GM12878 (cell line): ENCODE measurements around the gene CCNL2. TPM values are rescaled to one million over a fixed set of nuclear protein-coding genes. Genes with fewer than 3 reads are reported as not detected.

Source experiments
- ATAC-seq: fragments of 200-7000 bp; cut with Tn5 transposase; 3 replicates; pipeline ENCODE4 v1.9.1; 2020; ENCODE audit warnings: mild to moderate bottlenecking, moderate library complexity
- BruUV-seq: library from RNA; stranded (reverse); fragments of 400-500 nt; replicated peaks from 2 replicates; lab custom pipeline; 2021; lab: Mats Ljungman, UMichigan
- CTCF ChIA-PET: fragments of 300-600 bp; sonication (Branson Sonifier 250); formaldehyde crosslinking; extraction: SDS; loops from one replicate; lab custom pipeline; 2021; ENCODE audit warnings: inconsistent platforms; lab: Yijun Ruan, JAX
- POLR2A ChIA-PET: fragments of 350-600 bp; formaldehyde crosslinking; extraction: SDS; loops from one replicate; lab custom pipeline; 2021; ENCODE audit warnings: inconsistent platforms; lab: Charles Lee
- RAD21 ChIA-PET: fragments of 300-600 bp; sonication (Branson Sonifier 250); formaldehyde crosslinking; loops from one replicate; lab custom pipeline; 2023; ENCODE audit warnings: antibody characterized with exemption; ENCODE audit not compliant: unreplicated experiment; lab: Charles Lee
- SMC1A ChIA-PET: fragments of 300-600 bp; sonication (Branson Sonifier 250); formaldehyde crosslinking; loops from one replicate; lab custom pipeline; 2023; ENCODE audit not compliant: unreplicated experiment, uncharacterized antibody; lab: Charles Lee
- DNase-seq: peaks from one replicate; pipeline ENCODE4 v3.0.0-alpha.2; 2011; ENCODE audit warnings: low read depth, low spot score
- FAIRE-seq: peaks from 3 replicates; lab custom pipeline; 2011; peaks lifted over from hg19 to GRCh38; lab: Jason Lieb, UNC
- H2AFZ ChIP-seq: 2 replicates; pipeline ENCODE4 v1.6.0; 2011; ENCODE audit warnings: low read depth, low read length, control low read depth; ENCODE audit not compliant: control insufficient read depth
- H3K27ac ChIP-seq: 2 replicates; pipeline ENCODE4 v1.5.1; 2011; ENCODE audit warnings: control low read depth; ENCODE audit not compliant: control insufficient read depth, insufficient read depth
- H3K27me3 ChIP-seq, 2 experiments: replicated peaks in 1 of 2; 2 replicates each; pipeline versions ENCODE4 v1.6.0 to v1.6.1; 2011; ENCODE audit warnings: low read length in 1 of 2; ENCODE audit not compliant: control insufficient read depth in 2 of 2, insufficient read depth in 2 of 2
- H3K36me3 ChIP-seq, 2 experiments: 2 replicates each; pipeline ENCODE4 v1.5.1; 2011; ENCODE audit warnings: low read length in 1 of 2; ENCODE audit not compliant: control insufficient read depth in 2 of 2, insufficient read depth in 2 of 2
- H3K4me1 ChIP-seq: 2 replicates; pipeline ENCODE4 v1.6.1; 2011; ENCODE audit warnings: mild to moderate bottlenecking, low read length, moderate library complexity, mixed read lengths; ENCODE audit not compliant: control insufficient read depth, insufficient read depth
- H3K4me2 ChIP-seq: 2 replicates; pipeline ENCODE4 v1.6.0; 2011; ENCODE audit warnings: control low read depth; ENCODE audit not compliant: control insufficient read depth, insufficient read depth
- H3K4me3 ChIP-seq: fragments of 200-600 bp; sonication (generic); 2 replicates; pipeline ENCODE4 v1.5.1; 2016
- H3K79me2 ChIP-seq: 2 replicates; pipeline ENCODE4 v1.6.0; 2011; ENCODE audit warnings: low read length; ENCODE audit not compliant: control insufficient read depth, insufficient read depth
- H3K9ac ChIP-seq: 2 replicates; pipeline ENCODE4 v1.8.0; 2011; ENCODE audit warnings: low read length, control low read depth, mixed read lengths; ENCODE audit not compliant: control insufficient read depth, insufficient read depth
- H3K9me3 ChIP-seq: replicated peaks from 3 replicates; pipeline ENCODE4 v1.5.1; 2011; ENCODE audit warnings: mild to moderate bottlenecking, low read length; ENCODE audit not compliant: control insufficient read depth, insufficient read depth
- H4K20me1 ChIP-seq: 2 replicates; pipeline ENCODE4 v1.6.0; 2011; ENCODE audit not compliant: control insufficient read depth, insufficient read depth
- BMI1 ChIP-seq: fragments of 450-650 bp; IDR thresholded peaks from 2 replicates; pipeline ENCODE4 v1.6.1; 2016; ENCODE audit warnings: mild to moderate bottlenecking, moderate library complexity, borderline replicate concordance
- CREM ChIP-seq: IDR thresholded peaks from 2 replicates; pipeline ENCODE4 v1.6.1; 2014; ENCODE audit warnings: antibody characterized with exemption, low read depth
- CTCF ChIP-seq, 3 experiments: IDR thresholded peaks in 2 of 3; conservative IDR thresholded peaks in 1 of 3; 2 replicates each; pipeline ENCODE4 v1.5.1; 2011; ENCODE audit warnings: low read depth in 3 of 3, low read length in 3 of 3, mild to moderate bottlenecking in 3 of 3, control low read depth in 2 of 3, moderate library complexity in 2 of 3, inconsistent platforms in 1 of 3, mixed read lengths in 1 of 3; ENCODE audit not compliant: control insufficient read depth in 2 of 3, insufficient read depth in 1 of 3; ENCODE audit errors: extremely low read depth in 1 of 3
- FOXM1 ChIP-seq: IDR thresholded peaks from 2 replicates; pipeline ENCODE4 v1.6.1; 2012; ENCODE audit warnings: low read depth, mild to moderate bottlenecking, inconsistent platforms, low read length, moderate library complexity
- IRF3 ChIP-seq: fragments of 450-650 bp; IDR thresholded peaks from 2 replicates; pipeline ENCODE4 v1.6.1; 2014; ENCODE audit warnings: mild to moderate bottlenecking
- IRF5 ChIP-seq: fragments of 450-650 bp; IDR thresholded peaks from 2 replicates; pipeline ENCODE4 v1.6.1; 2017; ENCODE audit warnings: borderline replicate concordance
- JUNB ChIP-seq: IDR thresholded peaks from 2 replicates; pipeline ENCODE4 v1.6.1; 2016; ENCODE audit warnings: antibody characterized with exemption, mild to moderate bottlenecking
- MEF2A ChIP-seq: IDR thresholded peaks from 2 replicates; pipeline ENCODE4 v1.6.1; 2011; ENCODE audit warnings: low read depth, mild to moderate bottlenecking, low read length, moderate library complexity; ENCODE audit not compliant: insufficient read depth
- SKIL ChIP-seq: fragments of 450-650 bp; IDR thresholded peaks from 2 replicates; pipeline ENCODE4 v1.6.1; 2017; ENCODE audit warnings: mild to moderate bottlenecking, low read depth, inconsistent platforms; ENCODE audit not compliant: poor library complexity, severe bottlenecking
- SMC3 ChIP-seq: IDR thresholded peaks from 2 replicates; pipeline ENCODE4 v1.6.1; 2011; ENCODE audit warnings: low read length, improper control_type of control experiment, borderline replicate concordance
- ZBED1 ChIP-seq: IDR thresholded peaks from 2 replicates; pipeline ENCODE4 v1.6.1; 2016; ENCODE audit warnings: borderline replicate concordance
- ZNF24 ChIP-seq: fragments of 450-650 bp; IDR thresholded peaks from 2 replicates; pipeline ENCODE4 v1.6.1; 2017; ENCODE audit warnings: antibody characterized with exemption, mild to moderate bottlenecking
- WGBS: methylation state at CpG from one replicate; pipeline ENCODE4 v1.1.6; 2016; ENCODE audit warnings: low lambda C conversion rate; ENCODE audit not compliant: insufficient replicate concordance, insufficient coverage; ENCODE audit errors: missing lambda C conversion rate; 5-methylcytosine and 5-hydroxymethylcytosine counted together
- in situ Hi-C: fragments of 300-500 bp; cut with MboI; formaldehyde crosslinking; loops from 9 replicates; pipeline ENCODE4 v1.14.3; 2018; ENCODE audit warnings: mixed read lengths
- intact Hi-C: fragments of 100-400 bp; cut with micrococcal nuclease; formaldehyde crosslinking; loops from one replicate; pipeline ENCODE4 v1.14.2; 2022; ENCODE audit not compliant: unreplicated experiment
- polyA plus RNA-seq, 11 experiments: library from polyadenylated mRNA; depleted of rRNA in 4 of 11; unstranded in 6 of 11; stranded (reverse) in 5 of 11; fragments of >200 nt; fragmentation: Nextera tagmentation in 4 of 11; fragmentation: Illumina TruSeq in 1 of 11; extraction: Ambion mirVana in 4 of 11; extraction: Trizol in 1 of 11; gene quantifications; 1 replicate in 1 of 11; 2 replicates in 10 of 11; pipeline versions ENCODE4 v1.2.1 to v1.2.3, GENCODE V29; 2011 to 2016; ENCODE audit warnings: inconsistent platforms in 2 of 11, missing spikeins in 2 of 11, low read depth in 1 of 11
- total RNA-seq, 4 experiments: library from RNA; depleted of rRNA in 3 of 4; stranded (reverse); fragments of >200 nt in 3 of 4; fragmentation: Illumina TruSeq in 1 of 4; extraction: Trizol in 1 of 4; gene quantifications; 2 replicates each; pipeline versions ENCODE4 v1.2.1 to v1.2.3, GENCODE V29; 2013 to 2021

Gene CCNL2
- total and polyA plus RNA-seq, 10 of the 15 experiments (the other 5 are each of a cell fraction or from before 2014, with no cell fraction given), result 2.1 to 143 (median 101) TPM

- TF ChIP-seq MEF2A, result no peak
- no peak for TF ChIP-seq ZBED1
Measured at GRCh38 chr1:1442069-1442770, 43.1 kb upstream of the CCNL2 start (continued).

GRCh38 chr1:1441002-1441888, 42.1 kb upstream of the CCNL2 start:
- no peak overlapping the region for H3K4me3 ChIP-seq
- H3K36me3 ChIP-seq, result no peaks in the 10 kb centered on the region
- BruUV-seq, result no TSS peak
- H3K4me2 ChIP-seq, result no peak overlapping the region
- CTCF ChIA-PET, result interaction anchor here (0.5 to 2.7 kb wide), 18 partner anchors 8 to 96 kb away, joined by 3 to 17 read pairs (median 4); partner anchors contain the start of genes ATAD3C, CCNL2 and MRPL20
- peak; percentile 83 for ATAC-seq
- H2AFZ ChIP-seq, result peak overlapping the region; percentile 47
- SMC1A ChIA-PET, result interaction anchor here (0.6 to 1.5 kb wide), 8 partner anchors 21 to 69 kb away, joined by 3 to 5 read pairs (median 3); partner anchors contain the start of genes AURKAIP1 and CCNL2
- H3K27ac ChIP-seq, result no peak overlapping the region
- H3K9me3 ChIP-seq, result no peaks in the 10 kb centered on the region
- no peaks in the 10 kb centered on the region for H3K27me3 ChIP-seq
- in situ Hi-C loops, result no loop called here
- 27% methylated on average over 29 of the region's 29 CpGs for WGBS
- H3K79me2 ChIP-seq, result no peaks in the 10 kb centered on the region
- POLR2A ChIA-PET, result interaction anchor here (0.7 to 1.8 kb wide), 2 partner anchors 39 to 42 kb away, joined by 4 read pairs; partner anchors contain the start of gene CCNL2
- FAIRE-seq, result no peak
- RAD21 ChIA-PET, result interaction anchor here (1.0 to 1.9 kb wide), 7 partner anchors 19 to 63 kb away, joined by 3 to 5 read pairs (median 4); partner anchors contain the start of gene MRPL20
- no peak overlapping the region for H3K9ac ChIP-seq
- intact Hi-C loops, result loop anchor here (2.0 kb wide), 3 partner anchors 34 to 64 kb away; partner anchors contain the start of genes CCNL2 and MRPL20
- DNase-seq, result no peak
- H4K20me1 ChIP-seq, result no peaks in the 10 kb centered on the region
- peaks cover 9% of the 10 kb centered on the region for H3K4me1 ChIP-seq
- TF ChIP-seq CREM (no peak), FOXM1 (no peak), CTCF (IDR thresholded peaks at IDR 0.05 in 2 of 3, conservative IDR thresholded peaks at IDR 0.05 in 1 of 3; ENCODE audit: control insufficient read depth in 2 of 3, extremely low read depth in 1 of 3, insufficient read depth in 1 of 3, low read depth in 3 of 3, low read length in 3 of 3) (peak; percentile 88 to 98 (median 89)), SKIL (no peak), JUNB (no peak), BMI1 (no peak), IRF5 (no peak), IRF3 (no peak), SMC3 (peak; percentile 73; the same call in 1 of the 2 replicates), ZNF24 (no peak)
